Left forelimb (tissue), 1 donor: ENCODE measurements around the gene NKIRAS1.
"Not testable (repeated sequence)": the region's sequence is repeated elsewhere in the genome, so short reads cannot be mapped to it uniquely, and the experiment has no call there.

Source experiments
- DNase-seq: peaks from one replicate; pipeline ENCODE4 v3.0.0-alpha.2; 2018; ENCODE audit warnings: low spot score

NKIRAS1 gene

DNA sequence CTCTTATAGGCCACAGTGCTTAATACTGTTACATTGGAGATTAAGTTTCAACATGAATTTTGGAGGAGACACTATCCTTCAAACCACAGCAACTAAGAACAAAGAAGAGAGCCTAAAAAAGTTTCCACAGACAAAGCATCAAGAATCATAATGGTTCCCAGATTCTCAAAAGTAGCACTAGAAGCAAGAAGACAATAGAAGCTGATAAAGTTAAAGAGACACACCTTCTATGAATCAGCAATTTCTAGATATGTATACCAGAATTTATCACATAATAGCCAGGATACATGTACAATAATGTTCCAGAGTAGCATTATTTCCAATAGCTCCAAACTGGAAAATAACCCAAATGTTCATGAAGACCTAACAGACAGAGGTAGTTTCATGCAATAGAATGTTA, 12.2 kb downstream of the NKIRAS1 start:
- DNase-seq: no peak

DNA sequence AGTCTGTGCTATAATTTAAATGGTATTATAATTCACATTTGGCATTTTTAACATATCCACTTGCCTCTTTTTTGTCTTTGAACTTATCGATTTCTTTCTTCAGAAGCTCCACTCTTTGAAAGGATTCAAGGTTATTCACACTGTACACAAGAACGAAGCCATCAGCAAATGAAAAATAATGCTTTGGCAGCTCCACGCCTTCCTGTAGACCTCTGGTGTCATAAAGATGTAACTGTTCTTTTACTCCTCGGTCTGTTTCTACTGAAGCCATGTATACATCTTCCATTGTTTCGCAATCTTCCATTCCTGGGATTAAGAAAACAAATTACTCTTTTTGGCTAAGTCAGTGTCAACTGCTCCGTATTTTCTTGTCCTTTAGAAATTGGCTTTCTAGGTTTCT, 16.0 kb downstream of the NKIRAS1 start:
- no peak for DNase-seq

DNA sequence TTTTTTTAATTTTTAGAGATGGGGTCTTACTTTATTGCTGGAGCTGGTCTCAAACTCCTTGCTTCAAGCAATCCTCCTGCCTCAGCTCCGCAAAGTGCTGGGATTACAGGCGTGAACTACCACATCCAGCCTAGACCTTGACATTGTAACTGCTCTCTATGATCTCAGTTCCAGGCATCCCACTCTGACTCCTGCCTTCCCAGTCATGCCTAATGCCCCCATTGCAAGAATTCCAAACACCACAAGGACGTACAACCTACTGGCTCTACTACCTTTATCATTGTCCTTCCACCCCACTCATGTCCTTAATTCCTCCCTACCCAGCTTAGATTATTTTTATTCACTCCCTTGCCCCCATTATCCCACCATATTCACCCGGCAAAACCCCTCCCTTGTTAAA, 21.6 kb downstream of the NKIRAS1 start:
- DNase-seq: no peak

DNA sequence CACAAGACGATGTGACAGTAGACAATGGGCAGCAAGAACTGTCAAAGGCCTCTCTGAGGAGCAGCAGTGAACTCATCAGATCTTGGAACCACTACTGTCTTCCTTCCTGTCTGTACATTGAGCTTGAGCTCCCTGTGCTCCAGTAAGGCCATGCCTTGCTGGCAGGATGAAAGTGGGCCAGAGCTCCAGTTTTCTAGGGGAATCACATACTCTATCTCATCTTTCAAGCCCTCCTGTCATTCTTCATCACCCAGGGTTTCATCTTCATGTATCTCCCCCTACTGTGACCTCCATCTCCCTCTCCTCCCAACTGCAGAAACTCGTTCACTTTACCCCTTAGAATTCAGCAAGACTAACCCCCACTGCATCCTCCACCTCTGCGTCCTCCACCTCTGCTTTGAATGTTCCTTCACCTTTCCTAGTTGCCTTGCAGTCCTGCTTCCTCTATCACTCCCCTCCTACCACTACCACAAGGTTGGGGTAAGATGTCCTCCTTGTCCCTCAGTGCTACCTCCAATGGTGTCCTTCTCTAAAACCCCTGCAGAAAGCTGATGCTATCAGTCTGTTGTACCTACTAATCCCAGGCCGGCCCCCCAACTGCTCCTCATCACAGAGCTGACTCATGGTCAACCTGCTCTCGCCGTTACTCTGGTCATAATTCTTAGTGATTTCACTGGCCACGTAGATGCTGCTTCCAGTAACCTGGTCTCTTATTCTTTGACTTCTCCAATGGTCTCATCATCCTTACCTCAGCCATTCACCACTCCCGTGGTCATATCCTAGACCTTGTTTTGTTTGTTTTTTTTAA, 22.3 kb downstream of the NKIRAS1 start:
- no peak for DNase-seq

DNA sequence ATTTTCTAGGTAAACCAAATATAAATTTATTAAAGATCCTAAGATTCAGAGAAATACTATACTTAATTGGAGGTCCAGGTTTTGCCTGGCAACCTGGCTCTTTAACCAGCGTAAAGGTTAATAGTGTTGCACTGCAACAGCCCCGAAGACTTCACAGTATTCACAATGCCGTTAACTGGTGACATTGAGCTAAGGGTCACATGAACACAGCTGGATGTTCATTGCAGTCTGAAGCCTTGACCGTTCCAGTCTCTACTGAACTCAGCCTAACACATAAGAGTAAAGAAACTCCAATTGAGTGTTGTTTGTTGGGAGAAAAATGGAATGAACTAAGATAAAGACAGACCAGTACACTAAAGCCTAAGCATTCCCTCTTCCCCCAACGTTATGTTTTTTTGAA, 26.8 kb downstream of the NKIRAS1 start:
- DNase-seq: no peak

DNA sequence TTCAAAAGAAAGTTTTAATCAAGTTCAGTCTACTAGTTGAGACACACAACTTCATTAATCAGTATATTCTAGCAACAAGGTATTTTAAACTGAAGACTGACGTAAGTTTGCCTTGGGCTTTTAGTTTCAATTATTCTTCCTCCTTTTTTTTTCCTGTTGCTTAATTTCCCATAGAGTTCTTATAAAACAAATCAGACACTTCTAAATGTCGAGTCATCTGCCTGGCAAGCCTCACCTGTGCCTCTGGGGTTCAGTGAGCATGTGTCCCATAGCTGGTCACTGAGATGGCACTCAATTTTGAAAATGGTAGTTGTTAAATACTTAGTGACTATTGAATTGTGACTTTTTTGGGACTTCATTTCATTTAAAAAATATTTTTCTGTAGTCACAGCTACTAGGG, 27.4 kb downstream of the NKIRAS1 start:
- DNase-seq: no peak

DNA sequence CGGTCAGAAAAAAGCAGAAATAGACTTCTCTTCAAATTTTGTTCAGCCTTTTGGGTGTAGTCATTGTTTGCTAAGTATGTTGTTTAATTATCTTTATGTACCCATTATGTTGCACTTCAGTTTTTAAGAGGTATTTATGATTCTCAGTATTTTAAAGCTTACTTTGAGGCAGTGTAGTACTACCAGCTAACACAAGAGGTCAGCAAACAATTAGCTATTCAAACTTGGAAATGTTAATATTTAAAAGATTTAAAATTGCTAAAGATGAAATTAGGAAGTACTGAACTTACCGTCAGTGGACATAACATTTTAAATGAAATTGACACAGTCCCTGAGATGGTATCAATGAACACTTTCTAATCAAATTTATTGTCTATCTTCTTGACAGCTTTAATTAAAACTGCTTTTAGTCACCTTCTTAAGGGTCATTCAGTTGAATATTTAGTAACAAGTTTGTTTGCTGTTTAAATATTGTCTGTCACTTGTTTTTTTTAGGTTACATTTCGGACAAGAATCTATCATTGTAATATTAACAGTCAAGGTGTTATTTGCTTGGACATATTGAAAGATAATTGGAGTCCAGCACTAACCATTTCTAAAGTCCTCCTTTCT, 28.1 kb downstream of the NKIRAS1 start:
- no peak for DNase-seq

DNA sequence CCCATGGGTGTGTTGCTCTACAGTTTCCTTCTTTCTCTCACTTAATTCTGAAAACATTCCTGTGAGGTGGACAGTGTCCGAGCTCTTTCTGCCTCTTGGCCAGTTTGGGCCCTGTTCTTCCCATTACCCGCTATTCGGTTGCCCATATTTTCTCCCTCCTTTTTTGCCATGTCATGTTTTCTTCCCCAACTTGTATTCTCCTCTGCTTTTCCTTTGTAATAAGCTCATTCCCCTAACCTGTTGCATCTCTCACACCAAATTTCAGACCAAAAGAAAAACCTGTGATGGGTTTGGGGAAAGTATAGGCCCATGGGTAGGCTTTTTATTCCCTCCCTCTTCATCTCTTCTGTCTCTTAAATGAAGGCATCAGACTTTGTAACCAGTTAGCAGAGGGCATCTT, 30.5 kb downstream of the NKIRAS1 start:
- DNase-seq: no peak

DNA sequence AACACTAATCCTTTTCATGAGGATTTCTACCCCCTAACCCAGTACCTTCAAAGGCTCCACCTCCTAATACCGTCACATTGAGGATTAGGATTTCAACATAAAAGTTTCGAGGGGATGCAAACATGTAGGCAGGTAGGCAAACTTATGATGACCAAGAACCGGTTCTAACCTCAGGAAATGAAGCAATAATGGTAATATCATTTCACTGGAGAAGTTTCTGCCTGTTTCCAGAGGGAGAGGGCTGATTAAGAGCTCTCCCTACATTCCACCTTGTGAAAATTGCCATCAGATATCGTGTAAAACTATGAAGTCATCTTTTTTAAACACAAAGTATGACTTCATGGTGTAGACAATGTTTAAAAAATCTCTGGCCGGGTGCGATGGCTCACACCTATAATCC, 31.6 kb downstream of the NKIRAS1 start:
- DNase-seq: no peak

DNA sequence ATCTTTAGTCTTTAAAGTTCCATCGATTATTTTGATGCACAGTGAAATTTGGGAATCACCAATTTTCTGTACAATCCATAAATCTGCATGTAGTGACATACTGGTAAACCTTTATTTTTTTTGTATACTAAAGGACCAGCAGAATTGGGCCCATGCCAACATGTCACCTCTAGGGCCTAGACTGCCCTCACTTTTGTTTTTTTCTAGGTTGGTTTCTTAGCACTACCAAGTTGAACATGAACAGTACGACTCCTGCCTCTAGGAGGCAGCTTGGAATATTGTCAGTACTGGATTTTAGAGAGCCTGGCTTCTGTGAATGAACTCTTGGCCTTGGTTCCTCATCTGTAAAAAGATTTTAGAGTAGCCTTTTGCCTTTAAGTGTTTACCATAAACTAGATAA, 32.3 kb downstream of the NKIRAS1 start:
- no peak for DNase-seq

DNA sequence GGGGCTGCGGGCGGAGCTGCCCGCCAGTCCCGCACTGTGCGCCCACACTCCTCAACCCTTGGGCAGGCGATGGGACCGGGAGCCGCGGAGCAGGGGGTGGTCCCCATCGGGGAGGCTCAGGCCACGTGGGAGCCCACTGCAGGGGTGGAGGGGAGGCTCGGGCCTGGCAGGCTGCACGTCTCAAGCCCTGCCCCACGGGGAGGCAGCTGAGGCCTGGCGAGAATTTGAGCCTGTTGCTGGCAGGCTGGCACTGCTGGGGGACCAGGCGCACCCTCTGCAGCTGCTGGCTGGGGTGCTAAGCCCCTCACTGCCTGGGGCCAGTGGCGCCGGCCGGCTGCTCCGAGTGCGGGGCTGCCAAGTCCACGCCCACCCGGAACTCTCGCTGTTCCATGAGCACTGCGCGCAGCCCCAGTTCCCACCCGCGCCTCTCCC, 34.3 kb downstream of the NKIRAS1 start:
- no peak for DNase-seq

DNA sequence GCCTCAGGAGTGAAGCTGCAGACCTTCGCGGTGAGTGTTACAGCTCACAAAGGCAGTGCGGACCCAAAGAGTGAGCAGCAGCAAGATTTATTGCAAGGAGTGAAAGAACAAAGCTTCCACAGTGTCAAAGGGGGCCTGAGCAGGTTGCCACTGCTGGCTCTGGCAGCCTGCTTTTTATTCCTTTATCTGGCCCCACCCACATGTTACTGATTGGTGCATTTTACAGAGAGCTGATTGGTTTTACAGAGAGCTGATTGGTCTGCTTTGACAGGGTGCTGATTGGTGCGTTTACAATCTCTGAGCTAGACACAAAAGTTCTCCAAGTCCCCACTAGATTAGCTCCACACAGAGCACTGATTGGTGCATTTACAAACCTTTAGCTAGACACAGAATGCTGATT, 34.8 kb downstream of the NKIRAS1 start:
- DNase-seq: not testable (repeated sequence)

DNA sequence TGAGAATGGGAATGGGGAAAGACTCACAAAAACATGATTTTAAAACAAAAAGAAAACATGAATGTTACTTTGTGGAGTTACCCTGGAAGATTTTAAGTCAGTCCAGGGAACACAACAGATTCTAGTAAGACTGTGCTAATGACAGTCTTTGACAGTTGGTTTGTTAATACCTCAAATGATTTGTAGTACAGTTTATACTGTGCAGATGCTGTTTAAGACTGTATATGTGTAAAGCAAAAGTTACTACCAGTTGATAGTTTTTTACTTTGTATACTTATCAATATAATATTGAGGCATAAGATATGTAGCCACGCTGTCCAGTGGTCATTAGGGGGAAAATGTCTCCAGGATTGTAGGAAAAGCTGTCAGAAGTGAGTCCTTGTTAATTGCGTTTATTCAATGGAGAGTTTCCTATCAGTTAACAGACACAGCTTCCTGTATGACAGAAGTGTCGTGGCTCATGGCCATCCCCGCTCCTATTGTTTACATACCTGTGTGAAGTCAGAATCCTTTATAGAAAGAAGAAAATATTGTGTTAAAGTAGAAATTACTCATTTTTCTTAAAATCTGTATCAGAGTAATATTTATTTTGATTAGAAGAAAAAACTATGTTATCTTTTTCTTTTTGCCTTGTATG, 36.0 kb downstream of the NKIRAS1 start:
- DNase-seq: no peak

DNA sequence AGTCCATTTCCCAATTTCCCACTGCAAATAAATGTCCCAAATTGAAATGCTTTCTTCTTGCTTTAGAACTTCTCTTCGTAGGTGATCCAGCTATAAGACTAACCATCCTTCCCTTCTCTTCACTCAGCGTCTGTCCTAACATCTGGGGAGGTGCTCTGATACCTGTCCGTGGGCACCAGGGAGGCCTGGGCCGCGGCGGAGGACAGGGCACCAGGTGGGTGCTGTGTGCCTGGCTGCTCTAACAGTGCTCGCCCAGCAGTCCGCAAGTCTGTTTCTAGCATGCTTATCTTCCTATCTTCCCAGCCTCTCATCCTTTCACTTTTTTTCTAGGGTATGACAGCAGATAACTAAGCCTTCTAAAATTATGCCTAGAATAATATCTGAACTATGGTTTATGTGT, 37.3 kb downstream of the NKIRAS1 start:
- no peak for DNase-seq

DNA sequence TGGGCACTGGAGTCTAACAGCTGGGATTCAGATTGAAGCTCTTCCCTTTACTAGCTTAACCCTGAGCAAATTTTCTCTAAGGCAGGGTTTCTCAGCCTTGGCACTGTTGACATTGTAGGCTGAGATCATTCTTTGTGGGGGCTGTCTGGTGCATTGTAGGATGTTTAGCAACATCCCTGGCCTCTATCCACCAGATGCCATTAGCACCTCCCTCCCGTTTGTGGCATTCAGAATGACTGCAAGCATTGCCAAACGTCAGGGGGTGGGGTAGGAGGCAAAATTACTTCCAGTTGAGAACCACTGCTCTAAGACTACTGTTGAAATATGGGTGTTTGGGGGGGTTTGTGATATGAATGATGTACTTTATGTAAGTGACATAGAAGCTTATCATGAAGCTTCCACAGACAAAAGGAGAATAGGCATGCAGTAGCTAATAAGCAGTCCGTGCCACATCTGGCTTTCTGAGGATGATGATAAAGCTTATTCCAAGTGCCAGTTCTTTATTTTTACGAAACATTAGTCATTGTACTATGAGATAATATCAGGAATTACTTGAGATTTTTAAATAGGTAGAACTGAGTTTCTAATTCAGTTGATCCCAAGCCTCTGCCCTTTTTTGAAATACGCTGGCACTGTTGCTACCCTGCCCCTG, 39.3 kb downstream of the NKIRAS1 start:
- DNase-seq: no peak

DNA sequence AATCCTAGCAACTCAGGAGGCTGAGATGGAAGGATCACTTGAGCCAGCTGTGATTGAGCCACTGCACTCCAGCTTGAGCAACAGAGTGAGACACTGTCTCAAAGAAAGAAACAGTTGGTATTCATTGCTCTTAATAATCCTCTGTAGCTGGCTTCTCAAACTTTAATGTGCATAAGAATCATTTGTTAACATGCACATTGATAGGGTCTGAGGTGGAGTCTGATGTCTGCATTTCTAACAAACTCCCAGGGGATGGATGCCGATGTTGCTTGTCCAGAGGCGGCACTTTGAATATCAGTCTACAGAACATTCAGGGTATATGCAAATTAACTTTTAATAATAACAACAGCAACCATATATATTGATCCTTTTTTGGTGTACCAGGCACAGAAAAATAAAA, 39.9 kb downstream of the NKIRAS1 start:
- DNase-seq: no peak

DNA sequence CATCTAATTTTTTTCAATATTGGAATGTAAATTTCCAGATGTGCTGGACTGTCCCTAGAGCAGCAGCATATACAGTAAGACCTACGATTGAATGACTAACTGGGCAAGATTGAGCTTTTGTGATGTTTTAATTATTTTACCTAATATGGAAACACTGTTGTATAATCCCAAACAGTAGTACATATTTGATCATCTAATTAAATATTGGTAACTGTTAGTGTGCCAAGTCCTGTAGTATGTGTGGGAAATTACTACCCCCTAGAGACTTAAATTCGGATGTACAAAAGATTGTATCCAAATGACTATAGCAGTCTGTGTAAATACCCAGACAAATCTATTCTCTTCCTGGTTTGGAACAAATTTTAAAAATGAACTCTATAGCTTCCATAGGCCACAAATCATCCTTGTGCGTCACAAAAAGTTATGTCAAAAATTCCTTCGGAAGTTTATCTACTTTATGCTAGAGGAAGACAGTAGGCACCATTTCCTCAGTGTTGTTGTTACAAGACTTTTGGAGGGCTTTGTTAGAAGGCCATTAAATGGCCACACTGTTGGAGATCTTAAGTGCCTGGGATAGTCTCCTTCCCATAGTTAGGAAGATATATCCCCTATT, 41.6 kb downstream of the NKIRAS1 start:
- no peak for DNase-seq

DNA sequence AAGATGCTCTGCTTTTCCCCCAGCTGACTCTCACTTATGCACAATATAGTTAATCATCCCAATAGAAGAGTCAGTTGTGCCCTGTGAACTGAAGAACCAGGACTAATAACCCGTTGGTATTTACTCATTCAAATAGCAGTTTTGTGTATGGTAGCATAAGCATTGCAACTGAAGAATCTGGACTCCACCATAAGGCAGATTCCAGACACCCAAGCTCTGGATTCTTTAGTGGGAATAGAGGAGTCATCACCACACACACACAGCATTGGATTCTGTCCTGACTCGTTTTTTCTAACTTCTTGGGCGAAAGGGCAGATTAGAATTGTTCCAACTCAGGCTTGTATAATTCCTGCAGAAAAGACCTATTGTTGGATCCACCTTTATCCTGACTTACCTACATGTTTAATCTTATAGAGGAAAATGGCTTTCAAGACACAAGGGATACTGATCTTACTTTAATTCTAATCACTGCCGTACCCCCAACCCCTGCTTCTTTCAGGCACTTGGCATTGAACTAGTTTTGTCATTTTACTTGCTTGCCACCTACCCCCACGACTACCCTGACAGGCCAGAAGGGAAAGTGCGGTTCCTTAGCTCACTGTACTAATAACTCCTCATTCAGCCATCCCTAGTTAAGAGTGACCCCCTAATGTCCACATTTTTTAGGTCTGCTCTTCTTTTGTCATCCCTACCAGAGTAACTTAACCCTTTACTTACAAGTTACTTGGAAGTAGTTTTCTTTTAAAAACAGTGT, 42.3 kb downstream of the NKIRAS1 start:
- no peak for DNase-seq

DNA sequence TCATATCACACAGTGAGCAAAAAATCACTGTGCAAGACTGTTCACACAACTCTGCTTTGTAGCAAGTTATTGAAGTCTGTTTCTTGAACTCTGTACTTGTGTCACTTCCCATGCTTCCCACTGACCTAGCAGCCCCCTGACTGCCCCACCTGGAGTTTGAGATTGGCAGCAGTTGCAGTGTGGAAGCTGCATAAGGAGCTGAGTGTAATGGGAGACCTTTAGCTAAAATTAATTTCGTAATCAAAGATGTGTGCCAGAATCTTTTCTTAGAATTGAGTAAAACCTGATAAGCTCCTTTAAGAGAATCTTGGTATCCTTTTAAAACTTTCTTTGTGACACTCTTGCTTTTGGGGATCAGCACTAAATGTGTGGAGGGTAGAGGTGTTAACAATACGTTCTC, 42.8 kb downstream of the NKIRAS1 start:
- DNase-seq: no peak

DNA sequence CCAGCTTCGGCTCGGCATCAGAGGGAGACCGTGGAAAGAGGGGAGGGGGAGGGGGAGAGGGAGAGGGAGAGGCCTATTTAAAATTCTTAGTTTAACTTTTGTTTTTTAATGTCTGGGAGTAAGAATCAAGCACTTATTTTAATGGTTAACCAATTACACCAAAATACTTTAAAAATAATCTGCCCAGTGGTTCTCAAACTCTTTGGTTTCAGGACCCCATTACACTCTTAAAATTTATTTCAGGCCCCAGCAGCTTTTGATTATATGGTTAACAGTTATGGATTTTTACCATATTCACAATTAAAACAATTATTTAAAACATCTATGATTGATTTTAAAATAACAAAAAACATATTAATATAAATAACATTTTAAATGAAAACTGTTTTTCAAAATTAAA, 44.5 kb downstream of the NKIRAS1 start:
- DNase-seq: no peak

DNA sequence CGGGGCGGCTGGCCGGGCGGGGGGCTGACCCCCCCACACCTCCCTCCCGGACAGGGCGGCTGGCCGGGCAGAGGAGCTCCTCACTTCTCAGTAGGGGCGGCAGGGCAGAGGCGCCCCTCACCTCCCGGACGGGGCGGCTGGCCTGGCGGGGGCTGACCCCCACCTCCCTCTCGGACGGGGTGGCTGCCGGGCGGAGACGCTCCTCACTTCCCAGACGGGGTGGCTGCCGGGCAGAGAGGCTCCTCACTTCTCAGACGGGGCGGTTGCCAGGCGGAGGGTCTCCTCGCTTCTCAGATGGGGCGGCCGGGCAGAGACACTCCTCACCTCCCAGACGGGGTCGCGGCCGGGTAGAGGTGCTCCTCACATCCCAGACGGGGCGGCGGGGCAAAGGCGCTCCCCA, 45.4 kb downstream of the NKIRAS1 start:
- not testable (repeated sequence) for DNase-seq

DNA sequence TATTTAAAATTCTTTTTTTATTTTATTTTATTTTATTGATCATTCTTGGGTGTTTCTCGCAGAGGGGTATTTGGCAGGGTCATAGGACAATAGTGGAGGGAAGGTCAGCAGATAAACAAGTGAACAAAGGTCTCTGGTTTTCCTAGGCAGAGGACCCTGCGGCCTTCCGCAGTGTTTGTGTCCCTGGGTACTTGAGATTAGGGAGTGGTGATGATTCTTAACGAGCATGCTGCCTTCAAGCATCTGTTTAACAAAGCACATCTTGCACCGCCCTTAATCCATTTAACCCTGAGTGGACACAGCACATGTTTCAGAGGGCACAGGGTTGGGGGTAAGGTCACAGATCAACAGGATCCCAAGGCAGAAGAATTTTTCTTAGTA, 46.1 kb downstream of the NKIRAS1 start:
- not testable (repeated sequence) for DNase-seq
